Fibroblast of skin of left quadriceps (primary cell): ENCODE results near the gene MRPS23.

ENCODE experiments used
- DNase-seq, 2 experiments: peaks; one replicate each; pipeline ENCODE4 v3.0.0-alpha.2; 2013; ENCODE audit warnings: low read depth in 2 of 2

The MRPS23 gene

DNA sequence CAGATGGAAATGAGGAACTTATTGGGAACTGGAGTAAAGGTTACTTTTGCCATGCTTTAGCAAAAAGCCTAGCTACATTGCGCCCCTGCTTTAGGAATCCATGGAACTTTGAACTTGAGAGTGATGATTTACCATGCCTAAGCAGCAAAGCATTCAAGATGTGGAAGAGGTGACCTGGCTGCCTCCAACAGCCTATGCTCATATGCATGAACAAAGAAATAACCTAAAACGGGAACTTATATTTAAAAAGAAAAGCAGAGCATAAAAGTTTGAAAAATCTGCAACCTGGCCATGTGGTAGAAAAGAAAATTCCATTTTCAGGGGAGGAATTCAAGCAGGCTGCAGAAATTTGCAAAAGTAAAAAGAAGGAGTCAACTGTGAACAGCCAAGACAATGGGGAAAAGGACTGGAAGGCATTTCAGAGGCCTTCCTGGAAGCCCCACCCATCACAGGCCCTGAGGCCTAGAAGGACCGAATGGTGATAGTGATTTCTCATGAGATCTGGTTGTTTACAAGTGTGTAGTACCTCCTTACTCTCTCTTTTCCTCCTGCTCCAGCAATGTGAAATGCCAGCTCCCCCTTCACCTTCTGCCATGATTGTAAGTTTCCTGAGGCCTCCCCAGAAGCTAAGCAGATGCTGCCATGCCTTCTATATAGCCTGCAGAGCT is 48.7 kb downstream of the MRPS23 start:
- DNase-seq = no peak

DNA sequence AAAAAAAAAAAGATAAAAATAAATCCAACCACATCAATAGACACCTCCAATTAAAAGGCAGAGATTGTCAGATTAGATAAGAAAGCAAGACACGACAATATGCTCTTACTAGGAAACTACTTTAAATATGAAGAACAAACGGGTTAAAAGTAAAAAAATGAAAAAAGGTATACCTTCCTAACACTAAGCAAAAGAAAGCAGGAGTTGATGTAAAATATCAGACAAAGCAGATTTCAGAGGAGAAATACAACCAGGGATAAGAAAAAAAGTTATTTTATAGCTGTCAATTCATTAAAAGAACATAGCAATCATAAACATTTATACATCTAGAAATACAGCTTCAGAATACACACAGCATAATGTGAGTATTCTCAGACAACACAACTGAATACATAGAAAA is 55.0 kb downstream of the MRPS23 start:
- no peak for DNase-seq

GRCh38 chr17:57788725-57789124 is 61.1 kb downstream of the MRPS23 start:
- no peak for DNase-seq

- DNase-seq = no peak
Observed at GRCh38 chr17:57785022-57785421, 64.8 kb downstream of the MRPS23 start.
